T-helper 22 cell (primary cell): Measurements from ENCODE around the gene PAFAH1B1.
A peak's percentile ranks its signal among the peaks of the same experiment; 100 is the strongest.
"Not testable (repeated sequence)": the region's sequence is repeated elsewhere in the genome, so short reads cannot be mapped to it uniquely, and the experiment has no call there.

Source experiments
- DNase-seq: peaks from one replicate; pipeline ENCODE4 v3.0.0-alpha.2; 2020; ENCODE audit warnings: low read depth

The PAFAH1B1 gene

GRCh38 chr17:2592971-2593820 is at the start of gene PAFAH1B1:
Gene PAFAH1B1, plus strand, starts transcription at chr17:2593654. Its CDS starts 44,635 bp downstream, at chr17:2638289.
- DNase-seq = peak; percentile 91

DNA sequence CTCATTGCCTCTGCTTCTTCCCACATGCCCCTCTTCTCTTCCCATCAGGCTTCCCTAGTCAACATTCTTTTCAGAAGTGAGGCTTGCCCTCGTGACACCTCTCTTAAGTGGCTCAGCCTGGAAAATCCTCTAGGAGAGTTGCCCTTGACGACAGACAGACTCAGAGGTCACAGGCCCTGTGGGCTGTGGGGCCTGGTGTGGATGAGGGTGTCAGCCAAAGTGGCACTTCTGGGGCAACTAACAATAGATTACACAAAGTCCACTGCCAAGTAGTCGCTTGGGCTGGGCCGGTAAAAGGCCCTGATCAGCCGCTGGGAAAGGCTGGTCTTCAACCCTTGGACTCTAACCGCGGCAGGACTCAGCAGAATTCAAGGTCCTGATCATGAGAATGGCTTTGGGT is 48.1 kb upstream of the PAFAH1B1 start:
- DNase-seq = no peak

GRCh38 chr17:2547176-2547575 is 46.3 kb upstream of the PAFAH1B1 start:
- DNase-seq = no peak

DNA sequence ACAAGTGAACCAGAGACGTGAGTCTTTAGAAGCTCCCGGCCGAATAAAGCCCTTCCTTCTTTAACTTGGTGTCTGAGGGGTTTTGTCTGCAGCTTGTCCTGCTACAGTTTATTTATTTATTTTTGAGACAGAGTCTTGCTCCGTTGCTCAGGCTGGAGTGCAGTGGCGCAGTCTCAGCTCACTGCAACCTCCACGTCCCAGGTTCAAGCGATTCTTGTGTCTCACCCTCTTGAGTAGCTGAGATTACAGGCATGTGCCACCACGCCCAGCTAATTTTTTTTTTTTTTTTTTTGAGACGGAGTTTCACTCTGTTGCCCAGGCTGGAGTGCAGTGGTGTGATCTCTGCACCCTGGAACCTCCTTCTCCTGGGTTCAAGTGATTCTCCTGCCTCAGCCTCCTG is 45.4 kb upstream of the PAFAH1B1 start:
- DNase-seq = not testable (repeated sequence)

GRCh38 chr17:2549392-2550211 is 43.9 kb upstream of the PAFAH1B1 start:
- DNase-seq = no peak

- DNase-seq = no peak
Observed at GRCh38 chr17:2551493-2551892, 42.0 kb upstream of the PAFAH1B1 start.

GRCh38 chr17:2551928-2552327 is 41.5 kb upstream of the PAFAH1B1 start:
- no peak for DNase-seq

DNA sequence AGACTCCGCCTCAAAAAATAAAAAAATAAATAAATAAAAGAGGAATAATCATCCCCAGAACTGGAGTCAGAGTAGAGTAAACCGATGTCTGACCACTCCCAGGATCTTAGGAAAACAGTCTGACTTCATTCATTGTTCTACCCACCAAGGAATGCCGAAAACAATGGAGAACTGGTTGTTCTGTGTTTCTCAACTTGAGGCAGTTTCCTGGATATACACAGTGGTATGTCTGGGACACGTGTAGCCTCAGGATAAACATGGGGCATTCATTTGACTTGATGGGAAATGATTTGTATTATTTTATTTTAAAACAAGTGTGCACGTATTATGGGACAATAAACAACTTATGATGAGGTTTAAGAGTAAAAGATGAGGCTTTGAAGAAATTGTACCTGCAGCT is 32.8 kb upstream of the PAFAH1B1 start:
- DNase-seq = no peak

DNA sequence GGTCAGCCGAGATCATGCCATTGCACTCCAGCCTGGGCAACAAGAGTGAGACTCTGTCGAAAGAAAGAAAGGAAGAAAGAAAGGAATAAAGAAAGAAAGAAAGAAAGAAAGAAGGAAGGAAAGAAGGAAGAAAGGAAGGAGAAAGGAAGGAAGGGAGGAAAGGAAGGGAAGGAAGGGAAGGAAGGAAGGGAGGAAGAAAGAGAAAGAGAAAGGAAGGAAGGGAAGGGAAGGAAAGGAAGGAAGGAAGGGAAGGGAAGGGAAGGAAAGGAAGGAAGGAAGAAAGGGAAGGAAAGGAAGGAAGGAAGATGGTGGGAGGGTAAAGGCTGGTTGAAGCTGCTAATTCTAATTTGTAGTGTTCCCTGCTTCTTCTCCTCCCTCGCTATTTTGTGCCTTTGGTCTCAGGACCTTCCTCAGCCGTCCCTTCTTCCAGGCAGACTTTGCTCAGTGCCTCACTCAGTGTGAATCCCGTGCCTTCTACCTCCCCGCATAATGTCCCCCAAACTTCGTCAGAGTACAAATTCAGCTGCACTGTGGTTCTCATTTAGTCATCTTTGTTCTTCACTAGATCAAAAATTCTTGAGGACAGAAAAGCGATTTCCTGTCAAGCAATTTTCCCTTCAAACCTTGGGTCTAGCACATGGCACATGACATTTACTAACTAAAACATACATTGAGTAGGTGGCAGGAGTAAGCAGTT is 31.1 kb upstream of the PAFAH1B1 start:
- DNase-seq = no peak

DNA sequence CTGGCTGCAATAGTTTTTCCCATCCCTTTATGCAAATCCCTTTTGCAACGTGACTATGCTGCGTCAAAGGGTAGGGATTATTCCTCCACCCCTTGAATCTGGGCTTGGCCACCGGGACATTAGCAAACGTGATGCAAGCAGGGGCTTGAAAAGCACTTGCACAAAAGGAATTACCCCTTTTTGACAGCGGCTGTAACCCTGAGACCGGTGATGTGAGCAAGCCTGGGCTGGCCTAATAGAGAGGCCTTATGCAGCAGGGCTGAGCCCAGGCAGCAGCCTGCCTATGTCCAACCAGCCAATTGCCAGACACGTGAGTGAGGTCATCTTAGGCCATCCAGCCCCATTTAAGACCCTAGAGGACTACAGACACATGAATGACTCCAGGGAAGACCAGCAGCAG is 30.4 kb upstream of the PAFAH1B1 start:
- no peak for DNase-seq

- DNase-seq = no peak
Observed at GRCh38 chr17:2563543-2563942, 29.9 kb upstream of the PAFAH1B1 start.

DNA sequence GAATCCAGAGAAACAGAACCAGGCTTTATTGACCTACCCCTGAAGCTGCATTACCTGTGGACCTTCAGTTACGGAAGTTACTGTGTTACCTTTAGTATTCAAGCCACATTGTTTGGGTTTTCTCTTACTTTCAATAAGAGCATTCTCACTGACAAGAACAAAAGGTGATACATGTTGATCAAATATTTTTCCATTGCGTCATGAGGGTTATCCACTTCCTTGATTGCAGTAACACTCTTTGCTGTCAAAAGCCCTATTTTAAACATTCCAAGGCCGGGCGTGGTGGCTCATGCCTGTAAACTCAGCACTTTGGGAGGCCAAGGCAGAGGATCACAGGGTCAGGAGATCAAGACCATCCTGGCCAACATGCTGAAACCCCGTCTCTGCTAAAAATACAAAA is 28.6 kb upstream of the PAFAH1B1 start:
- DNase-seq = no peak

- DNase-seq = no peak
Observed at GRCh38 chr17:2566056-2566455, 27.4 kb upstream of the PAFAH1B1 start.

DNA sequence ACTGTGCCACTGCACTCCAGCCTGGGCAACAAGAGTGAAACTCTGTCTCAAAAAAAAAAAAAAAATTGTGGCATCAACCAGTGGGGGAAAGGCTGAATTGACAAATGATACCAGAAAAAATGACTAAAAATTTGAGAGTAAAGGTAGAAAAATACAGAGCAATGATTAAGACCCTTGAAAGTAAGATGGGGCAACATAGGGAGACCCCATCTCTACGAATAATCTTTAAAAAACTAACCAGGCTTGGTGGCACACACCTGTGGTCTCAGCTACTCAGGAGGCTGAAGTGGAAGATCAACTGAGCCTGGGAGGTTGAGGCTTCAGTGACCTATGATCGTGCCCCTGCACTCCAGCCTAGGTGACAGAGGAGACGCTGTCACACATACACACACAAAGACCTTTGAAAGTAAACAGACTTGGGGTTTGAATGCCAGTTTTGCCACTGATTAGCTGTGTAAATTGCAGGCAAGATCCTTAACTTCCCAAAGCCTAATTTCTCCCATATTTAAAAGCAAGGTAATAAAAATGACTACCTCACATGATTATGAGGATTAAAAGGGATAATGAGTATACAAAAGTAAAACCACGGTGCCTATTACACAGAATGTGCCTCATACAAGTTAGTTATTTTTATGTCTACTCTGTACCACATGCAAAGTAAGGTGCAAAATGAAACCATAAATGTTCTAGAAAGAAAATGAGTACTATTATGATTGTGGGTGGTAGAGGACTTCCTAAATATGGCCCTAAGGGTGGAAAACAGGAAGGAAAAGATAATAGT is 21.7 kb upstream of the PAFAH1B1 start:
- no peak for DNase-seq

GRCh38 chr17:2572304-2572609 is 21.2 kb upstream of the PAFAH1B1 start:
- DNase-seq = not testable (repeated sequence)

DNA sequence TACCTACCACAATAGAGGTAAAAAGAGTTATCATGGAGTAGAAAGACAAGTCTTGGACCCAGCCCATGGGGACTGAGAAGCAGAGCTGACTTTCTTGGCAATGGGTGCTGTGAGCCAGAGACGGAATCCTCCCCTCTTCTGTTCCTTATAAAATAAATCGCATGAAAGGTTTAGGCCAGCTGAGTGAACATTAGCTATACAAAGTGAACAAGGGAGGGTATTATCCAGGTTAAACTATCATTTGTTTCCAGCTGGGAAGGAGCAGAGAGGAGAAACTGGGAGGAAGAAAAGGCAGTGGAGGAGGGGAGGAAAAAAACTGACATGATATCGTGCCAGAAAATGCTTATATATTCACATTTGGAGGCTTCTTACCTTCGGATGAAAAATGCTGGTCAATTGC is 13.3 kb upstream of the PAFAH1B1 start:
- DNase-seq = no peak

- no peak for DNase-seq
Observed at GRCh38 chr17:2580661-2581060, 12.8 kb upstream of the PAFAH1B1 start.

DNA sequence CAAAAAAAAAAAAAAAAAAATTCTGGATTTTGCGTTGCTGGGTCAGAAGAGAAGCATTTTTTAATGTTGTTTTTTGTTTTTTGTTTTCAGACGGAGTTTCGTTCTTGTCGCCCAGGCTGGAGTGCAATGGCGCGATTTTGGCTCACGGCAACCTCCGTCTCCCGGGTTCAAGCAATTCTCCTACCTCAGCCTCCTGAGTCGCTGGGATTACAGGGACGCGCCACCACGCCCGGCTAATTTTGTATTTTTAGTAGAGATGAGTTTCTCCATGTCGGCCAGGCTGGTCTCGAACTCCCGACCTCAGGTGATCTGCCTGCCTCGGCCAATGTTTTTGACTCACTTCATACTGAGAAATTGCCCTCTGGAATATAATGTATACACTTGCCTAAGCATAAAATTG is 11.0 kb upstream of the PAFAH1B1 start:
- DNase-seq = no peak

DNA sequence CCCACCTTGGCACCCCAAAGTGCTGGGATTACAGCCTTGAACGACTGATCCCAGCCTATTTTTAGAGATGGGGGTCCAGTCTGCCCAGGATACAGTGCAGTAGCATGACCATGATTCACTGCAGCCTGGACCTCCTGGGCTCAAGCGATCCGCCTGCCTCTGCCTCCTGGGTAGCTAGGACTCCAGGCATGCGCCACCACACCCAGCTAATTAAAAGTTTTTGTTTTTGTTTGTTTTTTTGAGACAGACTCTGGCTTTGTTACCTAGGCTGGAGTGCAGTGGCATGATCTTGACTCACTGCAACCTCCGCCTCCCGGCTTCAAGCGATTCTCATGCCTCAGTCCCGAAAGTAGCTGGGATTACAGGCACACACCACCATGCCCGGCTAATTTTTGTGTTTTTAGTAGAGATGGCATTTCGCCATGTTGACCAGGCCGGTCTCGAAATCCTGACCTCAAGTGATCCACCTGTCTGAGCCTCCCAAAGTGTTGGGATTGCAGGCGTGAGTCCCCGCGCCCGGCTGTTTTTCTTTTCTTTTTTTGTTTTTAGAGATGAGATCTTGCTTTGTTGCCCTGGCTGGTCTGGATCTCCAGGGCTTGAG is 2.3 kb upstream of the PAFAH1B1 start:
- DNase-seq = no peak

GRCh38 chr17:2593821-2594721 is 617 bp downstream of the PAFAH1B1 start:
- DNase-seq = peak; percentile 73
